GM12892 (cell line): Measurements from ENCODE around the gene PTPN11.

Experiments used
- POLR2A ChIP-seq: IDR thresholded peaks from 2 replicates; pipeline ENCODE4 v1.6.1; 2011; ENCODE audit warnings: low read depth, low read length, control low read depth
- POLR2AphosphoS5 ChIP-seq: IDR thresholded peaks from 2 replicates; pipeline ENCODE4 v1.6.1; 2011; ENCODE audit warnings: low read depth, low read length, control low read depth

DNA sequence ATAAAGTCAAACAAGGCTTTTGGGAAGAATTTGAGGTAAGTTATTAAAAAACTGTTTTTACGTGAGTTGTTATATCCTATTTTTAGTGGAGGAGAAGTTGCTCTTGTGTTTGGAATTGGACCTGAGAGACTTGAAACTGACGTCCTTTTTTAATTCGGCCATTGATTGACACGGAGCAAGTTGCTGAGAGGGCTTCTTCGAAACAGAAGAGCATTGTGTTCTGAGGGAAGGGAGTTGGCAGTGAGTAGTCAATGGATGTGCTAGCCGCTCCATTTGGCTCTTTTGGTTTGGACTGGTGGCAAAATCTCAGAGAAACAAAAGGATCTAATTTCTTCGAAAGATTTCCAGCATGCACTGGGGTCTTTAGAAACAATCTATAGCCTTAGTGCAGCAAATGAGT is 37.3 kb downstream of the PTPN11 start:
- TF ChIP-seq POLR2A (no peak), POLR2AphosphoS5 (no peak)
